Measurements from ENCODE around the gene IRAK3. TPM values are rescaled to one million over a fixed set of nuclear protein-coding genes. Genes with fewer than 3 reads are reported as not detected.
"Not testable (repeated sequence)": the region's sequence is repeated elsewhere in the genome, so short reads cannot be mapped to it uniquely, and the experiment has no call there.

IRAK3 gene
- total RNA-seq, 1 donor from 2014 or later, result 3.0 TPM

DNA sequence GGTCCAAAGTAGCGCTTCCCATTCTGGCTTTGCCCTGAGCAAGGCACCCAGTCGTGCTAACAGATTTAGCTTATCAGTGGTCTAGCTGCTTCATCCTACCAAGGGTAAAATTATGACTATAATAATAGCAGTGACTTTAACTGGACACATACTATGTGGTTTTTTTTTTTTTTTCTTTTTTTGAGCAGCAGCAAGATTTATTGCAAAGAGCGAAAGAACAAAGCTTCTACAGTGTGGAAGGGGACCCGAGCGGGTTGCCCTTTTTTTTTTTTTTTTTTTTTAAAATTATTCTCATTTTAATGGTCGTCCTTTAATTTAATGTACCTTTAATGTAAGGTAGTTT is 113.8 kb downstream of the IRAK3 start:
- no peak for DNase-seq (ENCODE audit: low read depth)
- H3K27me3 ChIP-seq (ENCODE audit: control insufficient read depth, insufficient read depth, low read length), result peaks cover 2% of the 10 kb centered on the region
- TF ChIP-seq, protein P1, sequence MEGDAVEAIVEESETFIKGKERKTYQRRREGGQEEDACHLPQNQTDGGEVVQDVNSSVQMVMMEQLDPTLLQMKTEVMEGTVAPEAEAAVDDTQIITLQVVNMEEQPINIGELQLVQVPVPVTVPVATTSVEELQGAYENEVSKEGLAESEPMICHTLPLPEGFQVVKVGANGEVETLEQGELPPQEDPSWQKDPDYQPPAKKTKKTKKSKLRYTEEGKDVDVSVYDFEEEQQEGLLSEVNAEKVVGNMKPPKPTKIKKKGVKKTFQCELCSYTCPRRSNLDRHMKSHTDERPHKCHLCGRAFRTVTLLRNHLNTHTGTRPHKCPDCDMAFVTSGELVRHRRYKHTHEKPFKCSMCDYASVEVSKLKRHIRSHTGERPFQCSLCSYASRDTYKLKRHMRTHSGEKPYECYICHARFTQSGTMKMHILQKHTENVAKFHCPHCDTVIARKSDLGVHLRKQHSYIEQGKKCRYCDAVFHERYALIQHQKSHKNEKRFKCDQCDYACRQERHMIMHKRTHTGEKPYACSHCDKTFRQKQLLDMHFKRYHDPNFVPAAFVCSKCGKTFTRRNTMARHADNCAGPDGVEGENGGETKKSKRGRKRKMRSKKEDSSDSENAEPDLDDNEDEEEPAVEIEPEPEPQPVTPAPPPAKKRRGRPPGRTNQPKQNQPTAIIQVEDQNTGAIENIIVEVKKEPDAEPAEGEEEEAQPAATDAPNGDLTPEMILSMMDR (IDR thresholded peaks at IDR 0.05; ENCODE audit: insufficient read depth, low read length, poor library complexity, severe bottlenecking), result no peak

DNA sequence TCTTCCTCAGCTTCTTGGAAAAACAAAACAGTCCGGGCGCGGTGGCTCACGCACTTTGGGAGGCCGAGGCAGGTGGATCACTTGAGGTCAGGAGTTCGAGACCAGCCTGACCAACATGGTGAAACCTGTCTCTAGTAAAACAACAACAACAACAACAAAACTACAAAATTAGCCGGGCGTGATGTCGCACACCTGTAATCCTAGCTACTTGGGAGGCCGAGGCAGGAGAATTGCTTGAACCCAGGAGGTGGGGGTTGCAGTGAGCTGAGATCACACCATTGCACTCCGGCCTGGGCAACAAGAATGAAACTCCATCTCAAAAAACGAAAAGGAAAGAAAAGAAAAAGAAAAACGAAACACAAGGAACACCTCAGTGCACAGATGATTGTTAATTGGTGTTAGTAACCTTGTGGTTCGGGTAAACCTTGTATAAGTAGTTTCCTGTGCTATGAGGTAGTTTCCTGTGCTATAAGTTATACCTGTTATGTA is 114.3 kb downstream of the IRAK3 start:
- H3K27me3 ChIP-seq (ENCODE audit: control insufficient read depth, insufficient read depth, low read length); DNase-seq (ENCODE audit: low read depth); H3K36me3 ChIP-seq (ENCODE audit: control insufficient read depth, insufficient read depth, low read length): not testable (repeated sequence)
- H3K4me3 ChIP-seq (ENCODE audit: low read depth, low read length), result peak overlapping the region; percentile 51

More for the DNA sequence above, 113.8 kb downstream of the IRAK3 start:
- H3K4me3 ChIP-seq (ENCODE audit: low read depth, low read length), result peak overlapping the region; percentile 51
- H3K36me3 ChIP-seq (ENCODE audit: control insufficient read depth, insufficient read depth, low read length), result no peaks in the 10 kb centered on the region

Other genes starting within 250 kb of the IRAK3 start
- gene LLPH, start 58.5 kb upstream of the IRAK3 start, total RNA-seq, result 9.0 and 23.6 TPM in 2 replicates
- 86.8 and 112 TPM in 2 replicates for gene TMBIM4, start 19.2 kb upstream of the IRAK3 start, total RNA-seq
- gene HELB, start 113.3 kb downstream of the IRAK3 start, total RNA-seq, result 2.5 and 3.5 TPM in 2 replicates

All from kidney epithelial cell (primary cell).